K562 (cell line): Measurements from ENCODE around the gene GUK1. TPM values are rescaled to one million over a fixed set of nuclear protein-coding genes. Genes with fewer than 3 reads are reported as not detected.

Experiments used
- DNMT1 ChIP-seq: fragments of 450-650 bp; IDR thresholded peaks from 2 replicates; pipeline ENCODE4 v1.6.1; 2016; ENCODE audit warnings: antibody characterized with exemption, mild to moderate bottlenecking
- FOSL1 ChIP-seq: fragments of 200-800 bp; sonication (Bioruptor generic); conservative IDR thresholded peaks from 2 replicates; pipeline ENCODE4 v1.6.1; 2016; ENCODE audit warnings: missing genetic modification characterization, missing compliant biosample characterization
- HMG20A ChIP-seq: fragments of 450-650 bp; formaldehyde crosslinking; conservative IDR thresholded peaks from 2 replicates; pipeline ENCODE4 v1.4.0; 2020; ENCODE audit warnings: mild to moderate bottlenecking, mixed read lengths
- HNRNPL ChIP-seq: fragments of 200-400 bp; formaldehyde crosslinking; IDR thresholded peaks from 2 replicates; pipeline ENCODE4 v1.6.1; 2017; ENCODE audit warnings: low read depth, mild to moderate bottlenecking, low read length
- KDM2B ChIP-seq: fragments of 250-450 bp; sonication (Bioruptor Pico); IDR thresholded peaks from 2 replicates; pipeline ENCODE4 v1.8.0; 2021; ENCODE audit warnings: mild to moderate bottlenecking, moderate library complexity
- MAFK ChIP-seq: IDR thresholded peaks from 2 replicates; pipeline ENCODE4 v1.6.1; 2011; ENCODE audit warnings: low read length, improper control_type of control experiment
- NR2C2 ChIP-seq, 2 experiments: fragments of 200-800 bp in 1 of 2; sonication (Bioruptor generic) in 1 of 2; sonication (generic) in 1 of 2; formaldehyde crosslinking in 1 of 2; IDR thresholded peaks; 2 replicates each; pipeline versions ENCODE4 v1.6.1 to v1.8.0; 2016 to 2022; ENCODE audit warnings: mild to moderate bottlenecking in 1 of 2, missing compliant biosample characterization in 1 of 2, missing genetic modification characterization in 1 of 2, missing genetic modification reagents in 1 of 2
- PHB2 ChIP-seq: fragments of 450-650 bp; IDR thresholded peaks from 2 replicates; pipeline ENCODE4 v1.6.1; 2017; ENCODE audit warnings: low read depth
- PHTF2 ChIP-seq: fragments of 250-450 bp; sonication (Bioruptor Pico); IDR thresholded peaks from 2 replicates; pipeline ENCODE4 v1.5.0; 2021; ENCODE audit warnings: mild to moderate bottlenecking
- PPARD ChIP-seq: fragments of 250-450 bp; sonication (Bioruptor Pico); IDR thresholded peaks from 2 replicates; pipeline ENCODE4 v1.8.0; 2022; ENCODE audit warnings: inconsistent platforms, mild to moderate bottlenecking, moderate library complexity
- PURB ChIP-seq: sonication (generic); formaldehyde crosslinking; IDR thresholded peaks from 2 replicates; pipeline ENCODE4 v1.9.0; 2021; ENCODE audit warnings: low read depth, mild to moderate bottlenecking, missing genetic modification reagents
- SMARCA5 ChIP-seq: fragments of 450-650 bp; IDR thresholded peaks from 2 replicates; pipeline ENCODE4 v1.6.1; 2016
- SNIP1 ChIP-seq: fragments of 450-650 bp; IDR thresholded peaks from 2 replicates; pipeline ENCODE4 v1.7.1; 2017; ENCODE audit warnings: low read depth, mild to moderate bottlenecking
- TRIM28 ChIP-seq: fragments of 450-650 bp; IDR thresholded peaks from 2 replicates; pipeline ENCODE4 v1.6.1; 2017
- ZBTB8A ChIP-seq: fragments of 450-650 bp; IDR thresholded peaks from 2 replicates; pipeline ENCODE4 v1.6.1; 2018; ENCODE audit warnings: mild to moderate bottlenecking, moderate library complexity; ENCODE audit not compliant: partially characterized antibody
- ZKSCAN3 ChIP-seq: fragments of 250-450 bp; sonication (Bioruptor Pico); IDR thresholded peaks from 2 replicates; pipeline ENCODE4 v1.4.0; 2020
- ZNF263 ChIP-seq: sonication (generic); formaldehyde crosslinking; IDR thresholded peaks from 2 replicates; pipeline ENCODE4 v1.8.0; 2022; ENCODE audit warnings: mild to moderate bottlenecking, missing genetic modification reagents, borderline replicate concordance
- ZNF696 ChIP-seq: fragments of 250-450 bp; sonication (Bioruptor Pico); conservative IDR thresholded peaks from 2 replicates; pipeline ENCODE4 v1.4.0; 2020; ENCODE audit warnings: mild to moderate bottlenecking, moderate library complexity
- ZNF79 ChIP-seq: fragments of 250-450 bp; sonication (Bioruptor Pico); IDR thresholded peaks from 2 replicates; pipeline ENCODE4 v1.4.0; 2020; ENCODE audit warnings: low read depth, mild to moderate bottlenecking, moderate library complexity
- polyA plus RNA-seq, 8 experiments: library from polyadenylated mRNA; depleted of rRNA in 4 of 8; stranded (reverse) in 5 of 8; unstranded in 3 of 8; fragments of >200 nt; fragmentation: Nextera tagmentation in 2 of 8; fragmentation: Illumina TruSeq in 1 of 8; extraction: Ambion mirVana in 2 of 8; extraction: Trizol in 1 of 8; gene quantifications; 2 replicates each; pipeline versions ENCODE4 v1.2.1 to v1.2.3, GENCODE V29; 2011 to 2014; ENCODE audit warnings: inconsistent platforms in 1 of 8, missing spikeins in 1 of 8
- total RNA-seq, 7 experiments: library from RNA; depleted of rRNA in 6 of 7; stranded (reverse); fragments of >200 nt in 6 of 7; fragmentation: Illumina TruSeq in 2 of 7; extraction: Trizol in 2 of 7; gene quantifications; 2 replicates each; pipeline versions ENCODE4 v1.2.1 to v1.2.3, GENCODE V29; 2011 to 2021; ENCODE audit warnings: low replicate concordance in 1 of 7
- TF ChIP-seq, protein P1 (sequence below): sonication (generic); formaldehyde crosslinking; IDR thresholded peaks from 2 replicates; pipeline ENCODE4 v1.8.0; 2022; ENCODE audit warnings: mild to moderate bottlenecking, missing genetic modification reagents
- TF ChIP-seq, protein P2 (sequence below): fragments of 150-350 bp; IDR thresholded peaks from 2 replicates; pipeline ENCODE4 v1.6.1; 2014; ENCODE audit warnings: low read depth, mild to moderate bottlenecking, low read length, borderline replicate concordance
- TF ChIP-seq, protein P3 (sequence below): sonication (generic); formaldehyde crosslinking; IDR thresholded peaks from 2 replicates; pipeline ENCODE4 v1.8.0; 2023; ENCODE audit warnings: mild to moderate bottlenecking, missing genetic modification reagents

The GUK1 gene
- total and polyA plus RNA-seq, 9 of the 15 experiments (the other 6 are each of a cell fraction or from before 2014, with no cell fraction given): 7.0 to 331 (median 132) TPM

DNA sequence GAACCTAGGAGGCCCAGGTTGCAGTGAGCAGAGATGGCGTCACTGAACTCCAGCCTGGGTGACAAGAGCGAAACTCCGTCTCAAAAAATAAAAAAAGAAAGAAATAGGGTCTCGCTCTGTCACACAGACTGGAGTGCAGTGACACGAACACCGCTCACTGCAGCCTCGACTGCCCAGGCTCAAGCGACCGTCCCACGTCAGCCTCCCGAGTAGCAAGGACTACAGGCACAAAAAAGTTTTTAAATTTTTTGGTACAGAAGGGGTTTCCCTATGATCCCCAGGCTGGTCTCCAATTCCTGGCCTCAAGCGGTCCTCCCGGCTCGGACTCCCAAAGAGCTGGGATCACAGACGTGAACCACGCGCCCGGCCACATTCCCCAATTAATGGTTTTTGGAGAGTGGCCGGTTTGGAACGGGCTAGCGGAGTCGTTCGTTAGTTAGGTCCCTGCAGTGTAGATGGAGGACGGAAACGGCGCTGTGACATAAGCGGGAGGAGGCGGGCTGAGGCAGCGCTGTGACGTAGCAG is 611 bp upstream of the GUK1 start (continued):
- TF ChIP-seq ZNF263 (CRISPR knock-in tag) (peak; percentile 50; the same call in 1 of the 2 replicates), ZNF79 (CRISPR knock-in tag) (no peak; the same call in 1 of the 2 replicates), HMG20A (CRISPR knock-in tag) (no peak), ZNF696 (CRISPR knock-in tag) (no peak), KDM2B (no peak), SNIP1 (no peak), ZKSCAN3 (CRISPR knock-in tag) (no peak), PPARD (CRISPR knock-in tag) (no peak), MAFK (no peak), HNRNPL (no peak), NR2C2 (CRISPR knock-in tag; IDR thresholded peaks at IDR 0.05) (no peak), NR2C2 (tag; IDR thresholded peaks at IDR 0.05) (no peak), PURB (no peak), TRIM28 (no peak; the same call in 1 of the 2 replicates), DNMT1 (no peak), PHB2 (no peak), ZBTB8A (no peak), FOSL1 (tag) (no peak), PHTF2 (CRISPR knock-in tag) (no peak), SMARCA5 (no peak)
- TF ChIP-seq, protein P1, sequence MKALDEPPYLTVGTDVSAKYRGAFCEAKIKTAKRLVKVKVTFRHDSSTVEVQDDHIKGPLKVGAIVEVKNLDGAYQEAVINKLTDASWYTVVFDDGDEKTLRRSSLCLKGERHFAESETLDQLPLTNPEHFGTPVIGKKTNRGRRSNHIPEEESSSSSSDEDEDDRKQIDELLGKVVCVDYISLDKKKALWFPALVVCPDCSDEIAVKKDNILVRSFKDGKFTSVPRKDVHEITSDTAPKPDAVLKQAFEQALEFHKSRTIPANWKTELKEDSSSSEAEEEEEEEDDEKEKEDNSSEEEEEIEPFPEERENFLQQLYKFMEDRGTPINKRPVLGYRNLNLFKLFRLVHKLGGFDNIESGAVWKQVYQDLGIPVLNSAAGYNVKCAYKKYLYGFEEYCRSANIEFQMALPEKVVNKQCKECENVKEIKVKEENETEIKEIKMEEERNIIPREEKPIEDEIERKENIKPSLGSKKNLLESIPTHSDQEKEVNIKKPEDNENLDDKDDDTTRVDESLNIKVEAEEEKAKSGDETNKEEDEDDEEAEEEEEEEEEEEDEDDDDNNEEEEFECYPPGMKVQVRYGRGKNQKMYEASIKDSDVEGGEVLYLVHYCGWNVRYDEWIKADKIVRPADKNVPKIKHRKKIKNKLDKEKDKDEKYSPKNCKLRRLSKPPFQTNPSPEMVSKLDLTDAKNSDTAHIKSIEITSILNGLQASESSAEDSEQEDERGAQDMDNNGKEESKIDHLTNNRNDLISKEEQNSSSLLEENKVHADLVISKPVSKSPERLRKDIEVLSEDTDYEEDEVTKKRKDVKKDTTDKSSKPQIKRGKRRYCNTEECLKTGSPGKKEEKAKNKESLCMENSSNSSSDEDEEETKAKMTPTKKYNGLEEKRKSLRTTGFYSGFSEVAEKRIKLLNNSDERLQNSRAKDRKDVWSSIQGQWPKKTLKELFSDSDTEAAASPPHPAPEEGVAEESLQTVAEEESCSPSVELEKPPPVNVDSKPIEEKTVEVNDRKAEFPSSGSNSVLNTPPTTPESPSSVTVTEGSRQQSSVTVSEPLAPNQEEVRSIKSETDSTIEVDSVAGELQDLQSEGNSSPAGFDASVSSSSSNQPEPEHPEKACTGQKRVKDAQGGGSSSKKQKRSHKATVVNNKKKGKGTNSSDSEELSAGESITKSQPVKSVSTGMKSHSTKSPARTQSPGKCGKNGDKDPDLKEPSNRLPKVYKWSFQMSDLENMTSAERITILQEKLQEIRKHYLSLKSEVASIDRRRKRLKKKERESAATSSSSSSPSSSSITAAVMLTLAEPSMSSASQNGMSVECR (CRISPR knock-in tag): no peak
- TF ChIP-seq, protein P2, sequence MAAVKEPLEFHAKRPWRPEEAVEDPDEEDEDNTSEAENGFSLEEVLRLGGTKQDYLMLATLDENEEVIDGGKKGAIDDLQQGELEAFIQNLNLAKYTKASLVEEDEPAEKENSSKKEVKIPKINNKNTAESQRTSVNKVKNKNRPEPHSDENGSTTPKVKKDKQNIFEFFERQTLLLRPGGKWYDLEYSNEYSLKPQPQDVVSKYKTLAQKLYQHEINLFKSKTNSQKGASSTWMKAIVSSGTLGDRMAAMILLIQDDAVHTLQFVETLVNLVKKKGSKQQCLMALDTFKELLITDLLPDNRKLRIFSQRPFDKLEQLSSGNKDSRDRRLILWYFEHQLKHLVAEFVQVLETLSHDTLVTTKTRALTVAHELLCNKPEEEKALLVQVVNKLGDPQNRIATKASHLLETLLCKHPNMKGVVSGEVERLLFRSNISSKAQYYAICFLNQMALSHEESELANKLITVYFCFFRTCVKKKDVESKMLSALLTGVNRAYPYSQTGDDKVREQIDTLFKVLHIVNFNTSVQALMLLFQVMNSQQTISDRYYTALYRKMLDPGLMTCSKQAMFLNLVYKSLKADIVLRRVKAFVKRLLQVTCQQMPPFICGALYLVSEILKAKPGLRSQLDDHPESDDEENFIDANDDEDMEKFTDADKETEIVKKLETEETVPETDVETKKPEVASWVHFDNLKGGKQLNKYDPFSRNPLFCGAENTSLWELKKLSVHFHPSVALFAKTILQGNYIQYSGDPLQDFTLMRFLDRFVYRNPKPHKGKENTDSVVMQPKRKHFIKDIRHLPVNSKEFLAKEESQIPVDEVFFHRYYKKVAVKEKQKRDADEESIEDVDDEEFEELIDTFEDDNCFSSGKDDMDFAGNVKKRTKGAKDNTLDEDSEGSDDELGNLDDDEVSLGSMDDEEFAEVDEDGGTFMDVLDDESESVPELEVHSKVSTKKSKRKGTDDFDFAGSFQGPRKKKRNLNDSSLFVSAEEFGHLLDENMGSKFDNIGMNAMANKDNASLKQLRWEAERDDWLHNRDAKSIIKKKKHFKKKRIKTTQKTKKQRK: no peak
- TF ChIP-seq, protein P3, sequence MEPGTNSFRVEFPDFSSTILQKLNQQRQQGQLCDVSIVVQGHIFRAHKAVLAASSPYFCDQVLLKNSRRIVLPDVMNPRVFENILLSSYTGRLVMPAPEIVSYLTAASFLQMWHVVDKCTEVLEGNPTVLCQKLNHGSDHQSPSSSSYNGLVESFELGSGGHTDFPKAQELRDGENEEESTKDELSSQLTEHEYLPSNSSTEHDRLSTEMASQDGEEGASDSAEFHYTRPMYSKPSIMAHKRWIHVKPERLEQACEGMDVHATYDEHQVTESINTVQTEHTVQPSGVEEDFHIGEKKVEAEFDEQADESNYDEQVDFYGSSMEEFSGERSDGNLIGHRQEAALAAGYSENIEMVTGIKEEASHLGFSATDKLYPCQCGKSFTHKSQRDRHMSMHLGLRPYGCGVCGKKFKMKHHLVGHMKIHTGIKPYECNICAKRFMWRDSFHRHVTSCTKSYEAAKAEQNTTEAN (CRISPR knock-in tag): no peak
